GM21737 (cell line): Measurements from ENCODE around the gene HECTD4.

Experiments used
- ATAC-seq: cut with Tn5 transposase; IDR thresholded peaks from one replicate; pipeline ENCODE4 v1.9.1; 2021; ENCODE audit warnings: mild to moderate bottlenecking, moderate library complexity; ENCODE audit not compliant: unreplicated experiment

Gene HECTD4

DNA sequence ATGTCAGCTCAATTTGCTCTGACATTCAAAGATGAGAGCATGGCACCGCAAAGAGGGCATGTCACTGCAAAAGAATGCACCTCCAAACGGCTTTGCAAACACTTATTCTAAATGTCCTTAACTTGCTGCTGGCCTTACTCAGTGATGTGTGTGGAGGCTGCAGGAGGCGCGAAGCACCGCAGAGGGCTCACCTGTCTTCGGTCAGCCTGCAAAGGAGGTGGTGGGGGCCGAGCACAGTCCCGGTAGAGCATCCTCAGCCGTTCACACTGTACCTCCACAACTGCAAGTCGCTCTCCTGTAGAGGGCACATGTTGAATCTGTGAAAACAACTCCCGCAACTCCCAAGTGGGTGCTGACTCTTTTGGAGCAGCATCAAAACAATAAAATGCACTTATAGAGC is 163.0 kb downstream of the HECTD4 start:
- ATAC-seq = no peak

- ATAC-seq = no peak
These were observed 164.1 kb downstream of the HECTD4 start for GRCh38 chr12:112218150-112218549.

GRCh38 chr12:112217647-112218046 is 164.6 kb downstream of the HECTD4 start:
- ATAC-seq = no peak

DNA sequence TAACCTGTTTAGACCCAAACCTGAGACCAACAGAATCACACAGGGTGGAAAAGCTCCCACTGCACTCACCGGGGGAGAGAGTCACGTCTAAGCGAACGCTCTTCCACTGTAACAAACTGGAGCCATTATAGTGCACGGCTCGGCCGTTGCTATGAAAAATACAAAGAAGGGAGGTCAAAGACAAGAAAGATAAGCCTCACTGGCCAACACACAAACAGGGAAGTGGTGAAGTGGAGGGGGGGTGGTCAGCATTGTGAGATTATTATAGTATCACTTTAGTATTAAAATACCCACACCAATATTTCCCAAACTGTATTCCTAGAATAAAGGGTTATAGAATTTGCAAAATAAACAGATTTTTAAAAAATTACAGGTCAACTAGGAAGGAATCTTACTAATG is 166.0 kb downstream of the HECTD4 start:
- ATAC-seq = no peak

DNA sequence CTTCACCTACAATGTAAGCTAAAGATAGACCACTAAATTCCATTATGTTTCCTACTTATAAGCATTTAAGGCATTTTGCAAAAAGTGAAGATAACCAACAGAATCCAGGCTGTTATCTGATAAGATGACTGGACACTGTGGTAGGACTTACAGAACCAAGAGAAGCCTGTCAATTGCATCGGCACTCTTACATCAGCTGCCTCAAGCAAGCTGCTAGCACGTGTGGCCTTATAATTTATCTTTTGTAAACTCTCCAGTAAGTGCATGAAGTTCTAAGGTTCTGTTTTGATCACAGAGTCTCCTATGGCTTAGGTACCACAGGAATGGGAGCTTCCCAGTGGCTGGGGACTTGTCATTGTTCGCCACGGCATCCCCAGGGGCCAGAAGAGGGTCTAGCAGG is 168.2 kb downstream of the HECTD4 start:
- no peak for ATAC-seq

DNA sequence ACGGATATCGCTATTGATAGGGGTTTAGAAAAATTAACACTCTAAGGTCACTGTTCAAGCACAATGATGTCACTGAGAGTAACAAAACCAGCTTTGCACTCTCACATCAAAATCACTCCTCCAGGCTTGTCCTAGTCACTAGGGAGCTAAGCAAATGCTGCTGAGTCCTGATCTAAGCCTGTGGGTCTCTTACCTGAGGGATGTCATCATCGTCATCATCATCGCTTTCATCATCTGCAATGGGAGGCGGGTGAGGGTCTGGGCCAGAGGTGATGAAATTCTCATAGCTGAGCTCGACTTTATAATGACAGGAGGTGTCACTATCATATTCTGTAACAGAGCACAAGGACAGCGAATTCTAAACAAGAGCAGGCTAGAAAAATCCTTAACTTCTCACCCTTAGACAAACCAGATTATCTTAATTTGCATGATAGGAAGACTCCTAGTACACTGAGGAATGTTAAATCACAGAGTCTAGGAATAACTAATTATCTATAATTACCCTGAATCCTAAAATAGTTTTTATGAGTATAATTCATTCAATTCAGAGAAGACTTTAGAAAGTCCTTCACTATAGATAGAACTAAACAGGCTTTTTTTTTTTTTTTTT is 173.8 kb downstream of the HECTD4 start:
- no peak for ATAC-seq

DNA sequence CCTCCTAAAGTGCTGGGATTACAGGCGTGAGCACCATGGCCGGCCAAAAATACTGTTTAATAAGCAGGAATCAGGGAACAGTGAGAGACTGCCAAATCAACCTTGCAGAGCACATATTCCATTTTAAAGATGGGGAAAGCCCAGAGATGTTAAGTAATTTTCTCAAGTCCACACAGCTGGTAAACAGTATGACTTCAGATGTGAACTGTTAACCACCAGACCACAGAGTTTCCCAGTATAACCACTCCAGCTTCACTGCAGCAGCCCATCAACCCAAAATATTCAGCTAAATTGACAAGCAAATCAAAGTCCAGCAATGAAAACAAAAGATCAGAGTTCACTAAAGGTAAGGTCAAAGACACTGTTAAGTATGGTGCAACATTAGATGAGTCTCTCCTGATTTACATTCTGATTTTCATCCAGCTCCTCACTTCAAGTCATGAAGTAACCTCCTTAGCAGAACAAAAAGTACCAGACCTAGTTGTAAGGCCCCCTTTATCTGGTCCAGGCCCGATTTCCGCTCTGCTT is 174.8 kb downstream of the HECTD4 start:
- ATAC-seq = no peak

GRCh38 chr12:112206944-112207343 is 175.3 kb downstream of the HECTD4 start:
- ATAC-seq = no peak

- ATAC-seq = no peak
These were observed 183.1 kb downstream of the HECTD4 start for GRCh38 chr12:112199136-112199535.

GRCh38 chr12:112198120-112198733 is 184.0 kb downstream of the HECTD4 start:
- ATAC-seq = no peak

DNA sequence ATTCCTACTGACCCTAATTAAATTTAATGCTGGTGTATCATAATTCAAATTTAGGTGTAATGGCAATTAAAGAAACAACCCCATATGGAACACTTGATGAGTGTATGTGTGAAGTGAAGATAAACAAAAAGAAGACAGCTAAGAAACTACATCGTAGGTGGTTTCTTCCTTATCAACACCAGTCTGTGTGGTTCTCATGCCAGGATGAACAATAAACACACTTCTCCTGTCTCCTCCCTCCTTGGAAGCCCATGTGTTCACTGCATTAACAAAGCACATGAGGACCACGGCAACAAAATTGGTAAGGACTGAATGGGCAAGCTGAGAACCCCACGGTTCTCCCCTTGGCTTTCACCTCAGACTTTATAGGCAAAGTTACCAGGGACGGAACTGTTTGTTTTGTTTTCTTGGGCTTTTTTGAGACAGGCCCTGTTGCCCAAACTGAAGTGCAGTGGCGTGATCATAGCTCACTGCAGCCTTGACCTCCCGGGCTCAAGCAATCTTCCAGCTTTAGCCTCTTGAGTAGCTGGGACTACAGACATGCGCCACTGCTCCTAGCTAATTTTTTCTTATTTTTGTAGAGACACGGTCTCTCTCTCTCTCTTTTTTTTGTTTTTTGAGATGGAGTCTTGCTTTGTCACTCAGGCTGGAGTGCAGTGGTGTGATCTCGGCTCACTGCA is 185.9 kb downstream of the HECTD4 start:
- ATAC-seq = no peak

GRCh38 chr12:112194601-112195247 is 187.5 kb downstream of the HECTD4 start:
- ATAC-seq = no peak

DNA sequence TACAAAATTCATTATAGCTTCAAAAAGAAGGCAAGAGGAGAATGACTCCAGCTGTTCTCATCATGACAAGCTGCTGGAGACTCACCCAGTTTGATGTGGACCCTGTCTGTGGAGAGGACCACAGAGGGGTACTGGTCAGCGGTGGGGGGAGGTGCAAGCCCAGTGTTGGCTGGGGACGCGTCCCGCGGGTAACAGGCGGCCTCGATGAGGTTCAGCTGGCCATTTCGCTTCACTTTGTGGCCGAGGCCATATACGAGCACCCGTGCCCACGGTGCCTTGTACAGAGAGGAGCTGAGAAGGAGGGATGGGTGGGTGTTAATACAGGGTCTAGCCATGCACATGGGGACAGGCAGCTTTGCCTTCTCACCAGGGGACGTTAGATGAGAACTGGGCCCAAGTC is 189.8 kb downstream of the HECTD4 start:
- ATAC-seq = no peak

DNA sequence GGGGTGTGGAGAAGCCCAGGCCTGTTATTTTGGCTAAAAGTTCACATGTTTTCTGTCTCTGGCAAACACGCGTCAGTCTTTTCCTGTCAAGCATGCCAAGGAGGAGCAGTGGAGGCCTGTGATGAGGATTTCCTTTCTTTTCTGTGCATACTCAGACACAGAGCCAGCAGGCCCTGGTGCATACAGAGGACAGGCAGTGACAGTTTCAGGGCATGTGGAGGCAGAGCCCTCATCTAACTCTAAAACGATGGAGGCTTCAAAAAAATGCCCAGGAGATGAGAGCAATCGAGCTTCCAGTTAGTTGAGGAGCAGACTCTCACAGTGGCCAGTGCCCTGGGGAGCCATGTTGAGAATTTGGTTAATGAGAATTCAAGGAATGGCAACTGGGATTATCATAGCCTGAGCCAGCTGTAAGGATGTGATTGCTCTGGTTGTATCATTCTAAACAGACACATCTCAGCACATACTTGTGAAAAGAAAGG is 190.3 kb downstream of the HECTD4 start:
- no peak for ATAC-seq

- ATAC-seq = no peak
These were observed 191.0 kb downstream of the HECTD4 start for GRCh38 chr12:112191201-112191600.

GRCh38 chr12:112190231-112191025 is 191.8 kb downstream of the HECTD4 start:
- no peak for ATAC-seq

DNA sequence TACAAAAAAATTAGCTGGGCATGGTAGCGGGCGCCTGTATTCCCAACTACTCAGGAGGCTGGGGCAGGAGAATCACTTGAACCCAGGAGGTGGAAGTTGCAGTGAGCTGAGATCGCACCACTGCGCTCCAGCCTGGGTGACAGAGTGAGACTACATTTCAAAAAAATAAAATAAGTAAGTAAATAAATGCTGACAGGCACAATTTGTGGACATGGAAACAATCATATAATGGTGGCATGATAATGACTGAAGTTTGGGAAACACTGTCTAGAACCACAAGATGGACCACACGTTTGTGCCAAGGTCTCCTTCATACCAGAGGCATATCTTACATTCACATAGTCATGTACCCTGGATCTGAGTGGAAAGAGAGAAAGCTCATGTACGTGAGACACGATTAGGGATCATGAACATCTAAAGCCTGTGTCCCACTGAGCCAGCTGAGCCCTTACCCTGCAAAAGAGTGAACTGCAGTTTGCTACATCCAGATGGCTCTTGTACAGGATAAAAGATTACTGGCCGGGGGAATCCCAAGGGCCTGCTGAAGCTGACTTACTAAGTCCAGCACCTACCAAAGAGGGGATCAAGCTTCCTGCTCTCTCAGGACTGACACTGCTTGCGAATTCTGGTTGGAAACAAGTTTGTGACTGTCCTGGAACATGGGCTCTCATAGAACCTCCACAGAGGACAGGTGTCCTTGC is 194.0 kb downstream of the HECTD4 start:
- ATAC-seq = no peak

DNA sequence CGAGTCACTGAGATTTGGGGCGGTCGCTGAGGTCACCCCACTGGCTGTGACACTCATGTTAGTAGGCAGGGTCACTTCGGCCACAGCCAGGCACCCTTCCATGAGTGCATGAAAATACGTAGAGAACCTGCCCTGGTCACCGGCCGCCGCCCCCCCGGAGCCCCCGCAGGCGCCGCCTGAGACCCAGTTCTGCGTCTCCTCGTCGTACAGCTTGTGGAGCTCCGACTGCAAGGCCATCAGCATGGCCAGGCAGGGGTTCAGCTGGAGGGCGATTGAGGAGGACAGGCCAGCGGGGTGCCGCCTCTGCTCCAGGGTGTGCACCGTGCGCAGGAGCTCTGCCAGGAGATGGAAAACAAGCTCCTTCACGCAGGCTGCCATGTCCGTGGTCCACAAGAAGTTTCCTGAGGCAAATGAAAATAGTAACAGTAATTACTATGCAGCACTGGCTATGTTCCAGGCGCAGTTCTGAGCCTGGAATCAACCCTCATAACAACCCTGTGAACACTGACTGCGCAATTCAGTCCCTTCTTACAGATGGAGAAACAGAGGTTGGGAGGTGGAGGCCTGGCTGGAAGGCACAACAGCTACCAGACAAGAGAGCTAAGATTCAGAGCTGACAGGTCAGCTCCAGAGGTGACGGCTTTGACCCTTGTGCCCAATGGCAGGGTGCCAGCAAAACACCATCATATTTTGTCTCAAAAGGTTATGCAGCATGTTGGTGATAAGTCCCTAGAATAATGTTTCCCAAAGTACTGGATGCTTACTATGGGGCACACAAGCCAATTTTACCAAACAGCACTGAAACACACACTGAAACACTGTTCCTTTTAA is 196.9 kb downstream of the HECTD4 start:
- no peak for ATAC-seq
